ENCODE measurements around the gene WDFY4.

WDFY4 gene

DNA sequence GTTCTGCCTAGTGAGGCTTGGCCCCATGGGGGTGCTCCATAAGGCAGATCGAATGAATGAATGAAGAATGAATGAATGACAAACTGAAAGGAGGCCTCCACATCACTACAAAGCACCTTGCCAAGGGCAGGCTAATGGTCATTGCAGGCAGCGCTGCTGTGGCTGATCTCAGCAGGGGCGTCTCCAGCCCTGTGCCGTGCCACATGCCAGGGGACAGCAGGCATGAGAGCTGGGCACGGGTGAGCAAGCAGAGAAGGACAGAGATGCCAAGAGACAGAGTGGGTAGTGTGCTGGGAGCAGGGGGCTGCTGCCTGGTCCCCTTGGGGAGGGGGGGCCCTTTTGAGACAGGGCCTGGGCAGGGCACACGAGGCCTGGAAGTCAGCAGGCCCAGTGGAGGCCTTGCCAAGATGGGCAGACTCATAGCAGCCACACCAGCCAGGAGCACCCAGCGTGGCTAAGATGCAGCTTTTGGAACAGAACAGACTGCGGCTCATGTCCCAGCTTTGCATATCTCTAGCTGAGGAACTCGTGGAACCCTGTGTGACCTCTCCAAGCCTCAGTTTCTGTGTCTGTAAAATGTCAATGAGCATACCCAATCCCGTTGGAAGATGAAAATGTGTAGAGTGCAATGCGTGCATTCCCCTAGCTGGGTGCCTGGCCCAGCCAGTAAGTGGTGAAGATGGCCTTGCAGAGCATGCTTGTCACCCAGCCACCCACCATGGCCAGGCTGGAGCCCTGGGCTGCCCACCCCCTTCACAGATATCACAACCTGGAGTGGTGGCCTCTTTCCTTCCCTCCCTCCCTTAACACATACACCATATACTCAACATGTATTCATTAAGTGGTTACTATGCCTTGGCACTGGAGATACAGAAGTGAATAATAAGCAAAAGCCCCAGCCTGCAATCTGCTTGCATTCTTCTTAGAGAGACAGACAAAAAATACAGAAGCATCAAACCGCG lies 316.0 kb downstream of the WDFY4 start:
- DNase-seq, result no peak

DNA sequence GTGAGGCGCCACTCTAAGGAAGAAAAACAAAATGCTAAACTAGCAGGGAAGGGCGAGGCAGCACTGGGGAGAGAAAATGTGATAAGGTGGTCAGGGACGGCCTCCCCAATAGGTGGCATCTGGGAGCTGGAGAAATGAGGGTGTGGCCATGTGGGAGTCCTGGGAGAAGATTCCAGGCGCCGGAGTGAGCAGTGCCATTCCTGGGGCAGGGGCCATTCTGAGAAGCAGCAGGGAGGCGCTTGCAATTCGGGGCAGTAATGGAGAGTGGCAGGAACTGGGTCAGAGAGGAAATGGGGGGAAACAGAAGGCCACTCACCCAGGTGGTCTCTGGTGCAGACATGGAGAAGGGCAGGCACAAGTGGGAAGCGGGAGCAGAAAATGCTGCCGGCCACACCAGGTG lies 316.7 kb downstream of the WDFY4 start:
- no peak for DNase-seq

DNA sequence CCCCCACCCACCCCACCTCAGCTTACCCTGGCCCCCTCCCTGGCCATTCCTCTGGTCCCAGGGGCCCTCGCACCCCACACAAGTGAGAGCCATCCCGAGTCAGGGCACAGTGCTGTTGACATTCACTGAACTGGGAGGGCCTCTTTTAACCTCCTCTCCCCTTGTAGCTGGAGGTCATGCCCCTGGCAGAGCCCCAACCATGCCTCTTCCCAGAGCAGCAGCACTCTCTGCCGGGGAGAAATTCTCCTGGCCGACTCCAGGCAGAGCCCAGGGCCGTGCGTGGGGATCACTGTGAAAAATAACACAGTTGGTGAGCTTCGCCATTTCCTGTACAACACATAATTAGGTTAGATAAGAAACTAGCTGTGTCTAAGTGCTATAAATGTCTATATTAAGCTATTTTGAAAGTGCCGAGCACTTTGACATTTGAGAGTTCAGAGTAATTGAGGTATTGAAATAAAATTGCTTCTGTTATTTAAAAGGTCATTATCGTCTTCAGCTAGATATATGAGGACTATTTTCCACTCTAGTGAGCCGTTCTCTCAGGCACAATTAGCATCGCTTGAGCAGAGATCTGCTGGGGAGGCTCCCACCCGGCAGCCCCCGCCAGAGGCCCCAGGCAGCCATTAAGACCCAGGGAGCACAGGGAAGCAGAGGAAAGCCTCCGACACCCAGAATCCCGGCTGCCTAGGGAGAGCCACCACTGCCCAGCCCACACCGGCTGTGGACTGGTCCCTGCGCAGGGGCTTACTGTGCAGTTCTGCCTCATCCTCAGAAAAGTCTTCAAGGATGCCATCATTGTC lies 317.4 kb downstream of the WDFY4 start:
- DNase-seq, result no peak

DNA sequence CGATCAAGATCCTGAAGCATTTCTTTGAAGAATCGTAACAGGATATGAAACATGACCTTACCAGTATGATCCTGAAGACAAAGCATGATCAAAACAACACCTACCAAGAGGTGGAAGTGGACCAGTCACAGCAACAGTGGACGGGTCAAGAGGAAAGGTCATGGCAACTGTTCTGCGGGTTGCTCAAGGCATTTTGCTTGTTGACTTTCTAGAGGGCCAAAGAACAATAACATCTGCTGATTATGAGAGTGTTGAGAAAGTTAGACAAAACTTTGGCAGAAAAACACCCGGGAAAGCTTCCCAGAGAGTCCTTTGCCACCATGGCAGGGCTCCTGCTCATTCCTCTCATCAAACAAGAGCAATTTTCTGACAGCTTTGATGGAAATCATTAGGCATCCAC lies 320.6 kb downstream of the WDFY4 start:
- no peak for DNase-seq

DNA sequence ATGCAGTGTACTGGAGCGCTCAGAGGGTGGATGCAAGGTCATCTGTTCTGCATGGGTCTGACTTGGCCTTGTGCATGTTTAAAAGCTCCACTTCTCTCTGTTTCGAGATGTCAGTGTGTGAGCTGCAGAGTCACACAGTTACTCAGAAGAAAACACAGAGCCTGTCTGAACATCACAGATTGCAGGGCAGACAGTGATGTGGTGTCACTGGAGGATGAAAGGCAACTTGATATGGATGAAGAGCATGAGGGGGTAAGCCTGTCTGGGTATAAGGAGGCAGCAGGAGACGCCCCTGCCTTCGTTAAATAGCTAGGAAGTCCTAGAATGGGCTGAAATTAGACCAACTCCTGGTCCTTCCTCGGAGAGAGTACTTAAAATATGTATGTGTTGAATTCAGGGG lies 322.5 kb downstream of the WDFY4 start:
- DNase-seq, result no peak

DNA sequence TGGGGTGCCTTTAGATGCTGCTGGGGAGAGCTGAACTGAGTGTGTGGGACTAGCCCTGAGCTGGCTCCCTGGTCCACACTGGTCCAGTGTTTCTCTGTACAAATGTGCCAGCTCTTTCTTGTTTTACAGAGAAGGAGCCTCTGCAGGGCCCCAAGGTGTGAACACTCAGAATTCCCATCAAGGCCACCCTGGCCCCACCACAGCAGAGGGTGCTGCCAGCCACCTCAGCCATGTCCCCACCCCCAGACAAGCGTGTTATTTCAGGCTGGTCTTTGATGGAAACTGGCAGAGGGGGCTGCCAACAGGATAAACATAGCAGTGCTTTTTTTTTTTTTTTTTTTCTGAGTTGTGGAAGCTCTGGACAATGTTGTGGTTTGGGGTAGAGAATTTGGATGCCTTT lies 323.4 kb downstream of the WDFY4 start:
- DNase-seq, result no peak

DNA sequence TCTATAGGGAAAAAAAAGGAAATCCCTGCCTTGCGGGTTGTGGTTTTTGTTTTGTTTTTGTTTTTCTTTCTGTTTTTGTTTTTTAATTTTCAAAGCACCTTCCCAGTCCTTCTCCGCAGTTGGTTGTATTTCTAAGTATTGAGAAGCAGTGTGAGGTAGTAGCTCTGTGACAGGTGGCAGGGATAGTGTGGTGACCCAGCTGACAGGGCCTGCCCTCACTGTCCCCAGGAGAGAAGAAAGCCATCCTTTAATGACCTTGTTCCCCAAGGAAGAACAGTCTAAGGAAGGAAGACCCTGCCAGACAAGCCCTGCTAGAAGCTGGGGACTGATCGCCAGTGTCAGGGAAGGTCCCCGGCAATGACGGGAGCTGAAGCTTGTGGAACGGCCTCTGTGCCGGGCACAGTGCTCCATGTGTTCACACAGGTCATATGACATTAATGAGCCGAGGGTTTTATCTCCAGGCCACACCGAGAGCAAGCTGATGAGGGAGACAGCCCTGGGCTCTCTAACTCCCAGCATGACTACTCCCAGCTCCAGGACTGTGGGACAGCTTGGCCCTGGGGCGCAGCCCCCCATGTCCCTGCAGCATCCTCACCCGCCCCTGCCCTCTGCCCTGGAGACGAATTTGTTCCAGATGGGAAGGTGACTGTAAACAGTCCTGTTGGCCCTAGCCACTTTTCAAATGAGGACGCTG lies 324.0 kb downstream of the WDFY4 start:
- no peak for DNase-seq

DNA sequence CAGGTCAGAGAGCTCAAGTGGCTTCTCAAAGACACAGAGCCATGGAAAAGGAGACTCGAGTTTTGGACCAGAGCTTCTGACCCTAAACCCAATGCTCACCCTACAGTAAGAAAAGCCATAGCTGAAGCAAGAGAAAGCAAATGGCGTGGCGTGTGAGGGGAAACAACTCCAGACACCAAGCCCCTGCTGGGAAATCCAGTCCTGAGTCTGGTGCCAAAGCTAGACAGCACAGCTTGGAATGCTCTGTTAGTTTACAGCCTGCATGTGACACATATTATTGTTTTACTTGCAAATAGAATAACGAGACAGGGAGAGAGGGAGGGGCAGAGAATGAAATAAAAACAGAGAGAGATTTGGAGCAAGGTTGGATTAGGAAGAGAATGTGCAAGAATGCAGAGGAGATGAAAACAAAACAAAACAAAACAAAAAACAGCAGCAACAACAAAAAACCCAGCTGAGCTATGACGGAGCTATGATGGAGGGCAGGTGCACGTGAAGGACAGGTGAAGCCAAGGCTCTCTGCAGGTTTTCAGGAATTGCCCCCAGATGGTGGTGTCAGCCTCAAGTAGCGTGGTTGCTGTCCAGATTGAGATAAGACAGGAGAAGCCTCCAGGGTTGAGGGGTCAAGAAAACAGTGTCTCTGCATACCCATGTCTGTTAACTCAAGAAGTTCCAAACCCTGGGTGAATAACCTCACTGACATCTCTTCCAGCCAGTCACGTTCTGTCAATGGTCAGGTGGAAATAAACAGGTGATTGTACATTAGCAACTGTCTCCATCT lies 324.7 kb downstream of the WDFY4 start:
- no peak for DNase-seq

DNA sequence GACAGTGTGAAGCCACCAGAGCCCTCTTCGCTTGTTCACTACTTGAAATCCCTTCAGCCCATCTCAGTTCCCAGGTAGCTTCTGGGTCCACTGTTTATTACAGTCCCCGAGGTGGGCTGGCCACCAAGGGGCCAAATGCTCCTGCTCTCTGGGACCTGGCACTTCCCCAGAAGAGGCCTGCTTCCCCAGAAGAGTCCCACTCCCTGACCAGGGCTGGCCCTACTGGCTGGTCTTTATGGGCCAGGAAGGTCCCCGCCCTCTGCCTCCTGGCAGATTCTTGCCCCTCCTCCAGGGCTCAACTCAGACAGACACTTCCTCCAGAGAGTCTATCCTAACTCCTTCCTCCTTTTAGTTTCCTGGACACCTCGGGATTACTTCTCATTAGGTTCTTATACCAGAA lies 325.6 kb downstream of the WDFY4 start:
- no peak for DNase-seq

DNA sequence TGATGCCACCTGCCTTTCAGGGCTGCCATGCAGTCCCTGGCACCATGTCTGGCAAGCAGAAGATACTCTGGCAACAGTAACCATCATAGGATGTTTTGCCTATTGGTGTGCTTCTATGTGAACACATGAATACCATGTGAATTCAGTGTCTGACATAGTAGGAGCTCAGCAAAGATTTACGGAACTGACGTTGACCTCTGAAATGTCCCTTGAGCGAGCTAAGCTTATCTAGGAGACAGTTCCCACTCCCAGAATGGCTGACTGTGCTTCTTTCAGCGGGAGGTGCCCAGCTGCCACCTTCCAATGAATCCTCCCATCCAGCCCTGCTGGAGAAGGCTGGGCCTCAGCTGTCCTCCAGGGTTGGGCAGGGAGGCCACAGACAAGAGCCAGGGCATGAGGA lies 326.2 kb downstream of the WDFY4 start:
- DNase-seq, result no peak

DNA sequence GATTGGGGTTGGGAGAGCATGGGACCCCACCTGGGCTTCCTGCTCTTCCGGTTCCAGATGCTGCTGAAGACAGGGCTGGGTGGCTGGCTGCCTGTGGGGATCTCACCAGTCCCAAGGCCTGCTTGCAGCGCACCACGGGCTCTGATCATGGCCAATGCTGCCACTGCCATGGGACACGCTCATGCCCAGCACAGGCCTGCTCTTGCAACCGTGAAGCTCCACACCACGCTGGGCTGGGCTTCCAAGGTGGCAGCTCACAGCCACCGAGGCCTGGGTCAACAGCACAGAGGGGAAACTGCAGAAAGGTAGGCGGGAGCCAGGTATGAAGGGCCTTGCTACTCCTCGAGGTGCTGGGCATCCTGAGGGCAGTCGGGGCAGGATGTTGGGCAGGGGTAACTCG lies 327.1 kb downstream of the WDFY4 start:
- DNase-seq, result no peak

DNA sequence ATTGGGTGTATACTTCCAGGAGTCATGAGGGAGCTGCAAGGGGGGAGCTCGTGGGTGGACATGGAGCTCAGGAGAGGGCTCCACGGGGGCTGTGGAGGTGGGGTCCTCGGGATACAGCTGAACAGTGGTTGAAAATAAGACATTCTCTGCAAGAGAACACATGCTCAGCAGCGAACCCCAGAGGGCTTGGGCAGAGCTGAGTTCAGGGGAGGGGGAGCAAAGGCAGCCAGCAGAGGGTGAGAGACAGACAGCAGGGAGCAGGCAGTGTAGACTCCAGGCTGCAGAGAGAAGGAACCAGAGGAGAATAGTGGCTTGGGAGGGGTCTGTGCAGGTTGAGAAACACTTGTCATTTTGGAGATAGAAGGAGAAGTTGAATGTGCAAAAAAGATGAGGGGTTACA lies 327.9 kb downstream of the WDFY4 start:
- DNase-seq, result no peak

DNA sequence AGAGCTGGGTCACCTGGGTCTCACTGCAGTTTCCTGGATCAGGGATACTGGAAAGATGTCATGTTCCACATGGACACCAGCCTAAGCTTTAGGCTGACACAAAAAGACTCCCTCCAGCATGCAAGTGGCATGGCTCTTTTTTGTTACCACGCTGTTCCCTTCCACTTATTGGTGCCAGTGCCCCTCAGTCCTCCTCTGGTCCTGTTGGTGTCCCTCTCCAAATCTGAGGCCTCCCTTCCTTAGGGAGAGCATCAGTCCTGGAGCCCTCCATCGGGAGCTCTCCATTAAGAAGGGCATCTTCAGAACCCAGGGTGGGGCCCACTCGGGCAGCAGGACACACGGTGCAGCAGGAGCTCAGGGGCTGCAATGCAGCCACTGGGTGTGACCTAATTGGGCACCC lies 331.0 kb downstream of the WDFY4 start:
- DNase-seq, result no peak

DNA sequence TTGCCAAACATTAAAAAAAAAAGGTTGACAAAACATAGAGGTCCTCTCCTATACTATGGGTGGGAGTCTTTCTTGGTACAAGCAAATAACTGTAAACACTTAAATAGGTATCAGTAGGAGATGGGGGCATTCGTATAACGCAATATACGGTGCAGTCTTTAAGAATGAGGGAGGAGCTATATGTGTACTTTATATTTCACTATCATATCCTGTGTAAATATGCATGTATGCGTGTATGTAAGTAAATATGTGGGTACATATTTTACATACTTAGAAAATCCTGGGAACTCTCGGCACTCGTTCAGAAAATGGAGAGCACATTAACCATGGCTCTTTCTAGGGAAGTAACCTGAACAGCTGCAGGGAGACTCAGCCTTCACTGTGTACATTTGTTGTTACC lies 337.0 kb downstream of the WDFY4 start:
- no peak for DNase-seq

DNA sequence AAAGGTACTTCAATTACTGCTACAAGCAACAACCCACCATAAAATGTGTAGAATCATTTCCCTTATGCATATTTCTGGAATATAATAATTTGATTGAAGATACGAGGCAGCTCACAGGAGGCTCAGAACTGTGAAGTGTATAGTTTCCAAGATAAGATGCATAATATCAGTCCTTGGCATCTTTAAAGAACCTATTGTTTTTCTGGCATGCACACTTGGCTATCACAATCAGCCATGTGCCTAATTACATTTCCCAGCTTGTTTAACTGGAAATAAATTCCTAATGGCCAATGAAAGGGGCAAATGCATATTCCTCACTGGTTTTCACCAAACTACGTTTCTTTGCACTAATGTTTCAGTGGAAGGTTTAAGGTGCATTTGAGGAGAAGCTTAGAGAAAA lies 338.4 kb downstream of the WDFY4 start:
- no peak for DNase-seq

DNA sequence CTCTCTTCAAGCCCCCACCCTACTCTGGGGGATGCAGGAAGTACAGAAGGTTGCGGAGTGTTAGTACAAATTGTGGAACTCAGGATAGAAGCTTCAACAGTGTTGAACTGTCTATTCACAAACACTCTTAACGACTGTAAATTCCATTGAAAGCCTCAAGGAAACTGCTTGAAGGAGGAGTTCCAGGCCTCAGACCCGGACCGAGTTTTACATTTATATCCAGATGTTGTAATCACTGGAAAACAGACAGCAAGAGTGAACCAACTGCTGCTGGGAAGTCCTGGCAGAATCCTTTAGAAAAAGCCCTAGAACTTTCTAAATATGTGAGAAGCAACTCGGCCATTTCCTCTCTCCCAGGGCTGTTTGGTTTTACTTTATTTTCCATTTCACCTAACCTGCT lies 339.1 kb downstream of the WDFY4 start:
- DNase-seq, result no peak

DNA sequence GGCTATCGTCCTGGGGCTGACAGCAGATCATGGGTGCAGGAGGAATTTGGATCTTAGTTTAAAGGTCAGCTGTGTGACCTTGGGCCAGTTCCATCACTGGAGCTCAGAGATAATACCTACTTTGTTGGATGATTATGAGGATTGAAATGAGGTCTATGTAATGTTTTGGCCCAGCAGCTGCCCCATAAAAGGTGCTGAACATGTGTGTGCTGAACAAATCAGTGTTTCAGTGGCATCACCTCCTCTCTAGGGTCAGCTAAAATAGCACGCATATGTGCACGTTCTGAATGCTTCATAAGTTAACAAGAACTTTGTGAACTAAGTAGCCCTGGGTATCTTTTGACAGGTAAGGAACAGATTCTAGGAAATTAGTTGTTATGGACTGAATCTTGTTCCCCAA lies 339.8 kb downstream of the WDFY4 start:
- no peak for DNase-seq

DNA sequence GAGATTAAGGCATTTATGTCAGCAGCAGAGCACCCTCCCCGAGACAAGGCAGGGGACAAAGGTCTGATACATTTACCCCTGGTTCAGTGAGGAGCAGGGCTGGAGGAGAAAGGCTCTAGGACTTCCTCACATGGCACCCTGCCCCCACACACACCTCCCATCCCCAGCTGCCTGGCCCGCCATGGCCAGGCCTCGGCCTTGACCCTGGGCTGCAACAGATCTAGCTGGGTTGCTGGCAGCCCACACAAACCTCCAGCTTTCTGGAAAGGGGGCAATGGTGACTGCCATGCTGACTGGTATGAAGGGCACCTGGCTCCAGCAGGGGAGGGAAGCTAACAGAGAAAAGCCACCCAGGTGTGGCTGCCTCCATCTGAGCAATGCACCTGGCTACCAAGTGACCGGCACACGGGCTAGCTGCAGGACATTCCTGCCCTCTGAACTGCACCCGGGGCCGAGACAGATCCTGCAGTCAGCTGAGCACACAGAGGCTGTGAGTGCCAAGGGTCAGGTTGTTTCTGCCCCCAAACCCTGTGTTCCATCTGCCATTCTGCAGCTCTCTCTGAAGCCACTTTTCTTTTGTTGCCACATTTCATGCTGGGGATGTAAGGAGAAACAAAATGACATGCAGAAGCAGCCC lies 340.8 kb downstream of the WDFY4 start:
- no peak for DNase-seq

DNA sequence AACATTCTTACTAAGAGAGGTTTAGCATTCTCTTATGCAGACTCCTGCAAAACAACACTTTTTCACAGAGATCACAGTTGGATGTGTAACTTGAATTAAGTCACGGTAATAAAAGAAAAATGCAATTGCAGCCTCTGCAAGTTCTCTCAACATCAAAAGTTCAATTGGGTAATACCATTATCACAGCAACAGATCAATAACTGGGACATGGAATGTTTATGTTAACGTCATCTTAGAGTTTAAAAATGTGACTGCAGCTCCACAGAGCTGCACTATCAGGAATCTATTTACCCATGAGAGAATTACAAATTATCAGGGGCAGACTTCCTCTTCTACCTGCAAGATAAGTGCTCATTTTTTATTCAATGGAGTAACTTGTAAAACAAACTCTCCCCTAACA lies 344.0 kb downstream of the WDFY4 start:
- no peak for DNase-seq

DNA sequence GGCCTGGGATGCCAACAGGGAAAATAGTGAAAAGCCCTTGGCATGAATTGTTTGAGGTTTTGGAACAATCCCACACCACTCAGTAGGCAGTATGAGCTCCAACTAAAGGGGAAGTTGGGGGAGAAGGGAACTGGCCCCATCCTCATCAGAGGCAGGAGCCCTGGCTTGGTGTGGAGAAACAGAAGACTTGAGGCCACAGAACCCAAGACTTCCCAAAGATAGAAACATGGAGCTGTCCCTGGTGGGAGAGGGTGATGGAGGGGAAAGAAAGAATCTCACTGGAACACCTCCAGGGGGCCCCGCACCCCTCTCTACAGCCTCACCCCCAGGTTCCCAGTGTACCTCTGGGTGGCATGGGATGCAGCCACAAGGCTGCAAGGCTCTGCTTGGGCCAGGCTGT lies 345.0 kb downstream of the WDFY4 start:
- DNase-seq, result no peak
